Bronchial epithelial cell (primary cell): ENCODE data around the gene AGRN. TPM values are rescaled to one million over a fixed set of nuclear protein-coding genes. Genes with fewer than 3 reads are reported as not detected.

Source experiments
- DNase-seq: peaks from one replicate; pipeline ENCODE4 v3.0.0-alpha.2; 2010; ENCODE audit warnings: low read depth
- FAIRE-seq: peaks from 2 replicates; lab custom pipeline; 2011; peaks lifted over from hg19 to GRCh38; lab: Jason Lieb, UNC
- H3K27me3 ChIP-seq: 2 replicates; pipeline ENCODE4 v1.5.1; 2011; ENCODE audit warnings: low read length; ENCODE audit not compliant: control insufficient read depth, insufficient read depth
- H3K36me3 ChIP-seq: 2 replicates; pipeline ENCODE4 v1.5.1; 2011; ENCODE audit warnings: low read length; ENCODE audit not compliant: control insufficient read depth, insufficient read depth
- H3K4me3 ChIP-seq: 2 replicates; pipeline ENCODE4 v1.5.1; 2011; ENCODE audit warnings: mild to moderate bottlenecking, low read depth, low read length, control low read depth
- CTCF ChIP-seq: IDR thresholded peaks from 2 replicates; pipeline ENCODE4 v1.5.1; 2011; ENCODE audit warnings: mild to moderate bottlenecking, moderate library complexity, low read length, control low read depth, inconsistent platforms; ENCODE audit not compliant: insufficient read depth, severe bottlenecking
- total RNA-seq: library from RNA; depleted of rRNA; stranded (reverse); fragments of >200 nt; gene quantifications from 2 replicates; pipeline ENCODE4 v1.2.1, GENCODE V29; 2014

AGRN gene
- total RNA-seq, 1 donor from 2014 or later = 117 TPM

GRCh38 chr1:1052003-1052840, 32.3 kb downstream of the AGRN start:
- H3K4me3 ChIP-seq = no peak overlapping the region
- TF ChIP-seq CTCF = no peak
- DNase-seq (no peak), FAIRE-seq (peak; percentile 94)
- H3K36me3 ChIP-seq = peaks cover 36% of the 10 kb centered on the region
- H3K27me3 ChIP-seq = no peaks in the 10 kb centered on the region

- no peak for DNase-seq
- no peak for TF ChIP-seq CTCF
- H3K27me3 ChIP-seq = no peaks in the 10 kb centered on the region
- H3K4me3 ChIP-seq = no peak overlapping the region
- no peak for FAIRE-seq
- H3K36me3 ChIP-seq = peaks cover 30% of the 10 kb centered on the region
These were observed 33.1 kb downstream of the AGRN start for GRCh38 chr1:1053022-1053421.

- FAIRE-seq (no peak), DNase-seq (no peak)
- no peak for TF ChIP-seq CTCF
- H3K36me3 ChIP-seq = peaks cover 30% of the 10 kb centered on the region
- H3K27me3 ChIP-seq = no peaks in the 10 kb centered on the region
- no peak overlapping the region for H3K4me3 ChIP-seq
These were observed 33.8 kb downstream of the AGRN start for GRCh38 chr1:1053682-1054081.

GRCh38 chr1:1054099-1054700, 34.3 kb downstream of the AGRN start:
- no peak for TF ChIP-seq CTCF
- Histone ChIP-seq H3K27me3 (no peaks in the 10 kb centered on the region), H3K4me3 (no peak overlapping the region), H3K36me3 (peaks cover 29% of the 10 kb centered on the region)
- no peak for FAIRE-seq
- no peak for DNase-seq

- Histone ChIP-seq H3K27me3 (no peaks in the 10 kb centered on the region), H3K4me3 (no peak overlapping the region), H3K36me3 (peaks cover 25% of the 10 kb centered on the region)
- FAIRE-seq (no peak), DNase-seq (no peak)
- no peak for TF ChIP-seq CTCF
These were observed 35.1 kb downstream of the AGRN start for GRCh38 chr1:1054971-1055370.
